Osteoblast (primary cell): Measurements from ENCODE around the gene HSPA1L. TPM values are rescaled to one million over a fixed set of nuclear protein-coding genes. Genes with fewer than 3 reads are reported as not detected.
"Not testable (repeated sequence)": the region's sequence is repeated elsewhere in the genome, so short reads cannot be mapped to it uniquely, and the experiment has no call there.

Source experiments
- DNase-seq: peaks from one replicate; pipeline ENCODE4 v3.0.0; 2011; ENCODE audit warnings: low spot score, mixed read lengths; ENCODE audit not compliant: insufficient read length; ENCODE audit errors: missing footprints
- H2AFZ ChIP-seq: 2 replicates; pipeline ENCODE4 v1.6.0; 2011; ENCODE audit warnings: mild to moderate bottlenecking, low read length
- H3K27ac ChIP-seq: 2 replicates; pipeline ENCODE4 v1.5.1; 2011; ENCODE audit warnings: mild to moderate bottlenecking, low read depth, low read length, moderate library complexity
- H3K27me3 ChIP-seq: 2 replicates; pipeline ENCODE4 v1.6.0; 2012; ENCODE audit warnings: mild to moderate bottlenecking, control low read depth, inconsistent platforms, low read length, moderate library complexity; ENCODE audit not compliant: insufficient read depth
- H3K36me3 ChIP-seq: 2 replicates; pipeline ENCODE4 v1.5.1; 2011; ENCODE audit warnings: mild to moderate bottlenecking, low read length, control low read depth, moderate library complexity; ENCODE audit not compliant: insufficient read depth
- H3K4me1 ChIP-seq: 2 replicates; pipeline ENCODE4 v1.5.1; 2011; ENCODE audit warnings: mild to moderate bottlenecking, low read length, control low read depth, moderate library complexity; ENCODE audit not compliant: insufficient read depth
- H3K4me2 ChIP-seq: 2 replicates; pipeline ENCODE4 v1.6.0; 2011; ENCODE audit warnings: mild to moderate bottlenecking, low read length; ENCODE audit not compliant: insufficient read depth
- H3K4me3 ChIP-seq: fragments of 200-600 bp; sonication (generic); 3 replicates; pipeline ENCODE4 v1.5.1; 2012; ENCODE audit warnings: mild to moderate bottlenecking, low read length, inconsistent platforms; ENCODE audit not compliant: insufficient read depth
- H3K79me2 ChIP-seq: 2 replicates; pipeline ENCODE4 v1.6.0; 2012; ENCODE audit warnings: mild to moderate bottlenecking, low read length, control low read depth, inconsistent platforms; ENCODE audit not compliant: insufficient read depth
- H3K9me3 ChIP-seq: 2 replicates; pipeline ENCODE4 v1.5.1; 2011; ENCODE audit warnings: low read depth, low read length, control low read depth
- H4K20me1 ChIP-seq: 2 replicates; pipeline ENCODE4 v1.6.0; 2012; ENCODE audit warnings: mild to moderate bottlenecking, low read length, control low read depth; ENCODE audit not compliant: insufficient read depth
- total RNA-seq: library from RNA; depleted of rRNA; stranded (reverse); fragments of >200 nt; gene quantifications from 2 replicates; pipeline ENCODE4 v1.2.3, GENCODE V29; 2012
- TF ChIP-seq, protein P1 (sequence below): IDR thresholded peaks from 2 replicates; pipeline ENCODE4 v1.5.1; 2011; ENCODE audit warnings: mild to moderate bottlenecking, low read depth, low read length, moderate library complexity; ENCODE audit errors: extremely low read depth

Gene HSPA1L
- total RNA-seq, 1 donor: 0.72 TPM

DNA sequence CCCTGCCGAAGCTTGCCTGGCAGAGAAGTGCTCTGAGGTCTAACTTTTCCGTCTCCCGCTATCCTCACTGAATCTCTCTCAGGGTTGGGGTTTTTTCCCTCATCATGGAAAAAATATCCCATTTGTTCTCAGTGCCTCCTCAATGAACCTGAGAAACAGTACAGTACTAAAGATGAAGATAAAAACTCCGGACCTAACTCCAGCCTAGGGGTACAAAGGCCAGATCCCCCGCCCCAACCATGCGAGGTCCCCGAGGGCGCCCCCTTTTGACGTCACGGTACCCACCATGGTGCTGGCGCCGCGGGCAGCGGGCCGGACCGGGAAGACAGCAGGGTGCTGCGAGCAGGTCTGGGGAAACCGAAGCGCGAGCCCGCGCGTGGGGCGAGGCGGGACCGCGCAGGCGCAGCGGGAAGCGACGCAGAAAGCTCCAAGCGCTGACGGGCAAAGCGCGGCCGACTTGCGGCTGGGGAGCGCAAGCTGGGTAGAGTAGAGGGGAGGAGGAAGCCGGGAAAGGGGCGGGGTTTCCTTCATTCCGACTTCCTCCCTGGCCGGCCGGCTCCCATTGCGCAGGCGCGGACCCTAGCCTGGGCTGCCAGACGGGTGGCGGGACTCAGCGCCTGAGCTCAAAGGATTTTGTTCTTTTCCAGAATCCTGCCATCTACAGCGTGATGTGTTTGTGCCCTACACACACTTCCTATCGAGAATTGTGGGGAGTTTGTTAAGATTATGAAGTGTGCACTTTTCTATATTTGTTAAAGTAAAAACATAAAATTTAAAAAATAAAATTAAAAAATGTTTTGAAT, 8.4 kb downstream of the HSPA1L start, which contains the start of gene LSM2:
TSS of gene LSM2 (minus strand) at position 497 of the 803 bp plus-strand sequence. CDS start at position 288, 209 bp downstream.
- H3K27ac ChIP-seq: peak within 1 kb of the TSS; percentile 91
- DNase-seq: peak; percentile 99
- peak within 1 kb of the TSS; percentile 88 for H3K4me3 ChIP-seq
- H4K20me1 ChIP-seq: no peaks in the 10 kb centered on the region
- peaks cover 12% of the 10 kb centered on the region for H3K4me1 ChIP-seq
- H2AFZ ChIP-seq: peak within 1 kb of the TSS; percentile 83
- no peaks in the 10 kb centered on the region for H3K9me3 ChIP-seq
- H3K27me3 ChIP-seq: no peaks in the 10 kb centered on the region
- no peaks in the 10 kb centered on the region for H3K36me3 ChIP-seq
- peaks cover 18% of the 10 kb centered on the region for H3K79me2 ChIP-seq
- H3K4me2 ChIP-seq: peak within 1 kb of the TSS; percentile 98
- TF ChIP-seq, protein P1, sequence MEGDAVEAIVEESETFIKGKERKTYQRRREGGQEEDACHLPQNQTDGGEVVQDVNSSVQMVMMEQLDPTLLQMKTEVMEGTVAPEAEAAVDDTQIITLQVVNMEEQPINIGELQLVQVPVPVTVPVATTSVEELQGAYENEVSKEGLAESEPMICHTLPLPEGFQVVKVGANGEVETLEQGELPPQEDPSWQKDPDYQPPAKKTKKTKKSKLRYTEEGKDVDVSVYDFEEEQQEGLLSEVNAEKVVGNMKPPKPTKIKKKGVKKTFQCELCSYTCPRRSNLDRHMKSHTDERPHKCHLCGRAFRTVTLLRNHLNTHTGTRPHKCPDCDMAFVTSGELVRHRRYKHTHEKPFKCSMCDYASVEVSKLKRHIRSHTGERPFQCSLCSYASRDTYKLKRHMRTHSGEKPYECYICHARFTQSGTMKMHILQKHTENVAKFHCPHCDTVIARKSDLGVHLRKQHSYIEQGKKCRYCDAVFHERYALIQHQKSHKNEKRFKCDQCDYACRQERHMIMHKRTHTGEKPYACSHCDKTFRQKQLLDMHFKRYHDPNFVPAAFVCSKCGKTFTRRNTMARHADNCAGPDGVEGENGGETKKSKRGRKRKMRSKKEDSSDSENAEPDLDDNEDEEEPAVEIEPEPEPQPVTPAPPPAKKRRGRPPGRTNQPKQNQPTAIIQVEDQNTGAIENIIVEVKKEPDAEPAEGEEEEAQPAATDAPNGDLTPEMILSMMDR: no peak

DNA sequence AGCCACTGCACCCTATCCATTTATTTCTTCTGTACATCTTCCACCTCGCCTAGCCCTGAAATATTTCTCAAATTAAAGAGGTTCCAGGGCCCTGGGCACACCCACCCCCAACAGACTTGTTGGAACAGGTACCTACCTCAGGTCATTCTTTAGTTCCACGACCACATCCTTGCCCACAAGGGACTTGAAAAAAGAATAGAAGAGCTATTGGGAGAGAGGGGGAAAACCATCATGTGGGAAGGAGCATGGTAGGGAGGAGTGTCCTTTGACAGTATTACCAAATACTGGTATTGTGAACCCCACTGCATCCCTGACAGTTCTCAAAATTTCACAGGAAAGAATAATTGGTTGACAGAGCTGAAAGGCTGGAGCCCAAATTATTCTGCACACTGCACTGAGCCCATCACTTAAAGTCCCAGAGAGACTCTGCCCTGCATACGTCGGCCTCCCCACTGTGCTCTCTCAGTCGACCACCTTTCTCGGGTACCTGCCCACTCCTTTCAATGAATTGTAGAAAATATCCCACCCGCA, 9.1 kb downstream of the HSPA1L start:
- H4K20me1 ChIP-seq: no peaks in the 10 kb centered on the region
- no peaks in the 10 kb centered on the region for H3K36me3 ChIP-seq
- peaks cover 18% of the 10 kb centered on the region for H3K79me2 ChIP-seq
- peak overlapping the region; percentile 88 for H3K4me3 ChIP-seq
- H3K4me1 ChIP-seq: peaks cover 12% of the 10 kb centered on the region
- H3K9me3 ChIP-seq: no peaks in the 10 kb centered on the region
- no peaks in the 10 kb centered on the region for H3K27me3 ChIP-seq
- peak overlapping the region; percentile 91 for H3K27ac ChIP-seq
- no peak for DNase-seq
- peak overlapping the region; percentile 98 for H3K4me2 ChIP-seq
- H2AFZ ChIP-seq: peak overlapping the region; percentile 83
- TF ChIP-seq, protein P1: no peak

DNA sequence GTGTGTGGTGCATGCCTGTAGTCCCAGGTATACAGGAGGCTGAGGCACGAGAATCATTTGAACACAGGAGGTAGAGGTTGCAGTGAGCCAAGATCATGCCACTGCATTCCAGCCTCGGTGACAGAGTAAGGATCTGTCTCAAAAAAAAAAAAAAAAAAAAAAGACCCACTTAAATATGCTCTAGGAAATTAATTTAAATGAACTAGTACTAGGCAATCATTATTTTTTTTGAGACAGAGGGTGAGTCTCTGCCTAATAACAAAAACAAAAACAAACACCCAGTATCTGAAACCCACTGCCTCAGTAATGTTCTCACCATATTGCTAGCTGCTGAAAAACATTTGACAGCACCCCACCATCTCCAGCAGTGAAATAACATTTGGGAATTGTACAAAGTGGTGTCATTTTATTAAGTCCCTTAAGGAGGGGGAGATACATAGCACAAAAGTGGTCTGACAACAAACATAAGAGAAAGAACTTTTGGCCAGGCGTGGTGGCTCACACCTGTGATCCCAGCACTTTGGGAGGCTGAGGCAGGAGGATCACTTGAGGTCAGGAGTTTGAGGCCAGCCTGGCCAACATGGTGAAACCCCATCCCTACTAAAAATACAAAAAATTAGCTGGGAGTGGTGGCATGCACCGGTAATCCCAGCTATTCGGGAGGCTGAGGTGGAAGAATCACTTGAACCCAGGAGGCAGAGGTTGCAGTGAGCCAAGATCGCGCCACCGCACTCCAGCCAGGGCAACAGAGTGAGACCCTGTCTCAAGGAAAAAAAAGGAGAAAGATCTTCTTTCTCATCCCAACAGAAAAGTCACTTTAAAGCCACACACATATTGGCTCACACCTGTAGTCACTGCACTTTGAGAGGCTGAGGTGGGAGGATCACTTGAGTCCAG, 13.8 kb downstream of the HSPA1L start:
- H3K36me3 ChIP-seq, H3K9me3 ChIP-seq, H4K20me1 ChIP-seq, H3K4me3 ChIP-seq, H3K27me3 ChIP-seq, H3K27ac ChIP-seq, DNase-seq, H2AFZ ChIP-seq, H3K4me1 ChIP-seq, H3K4me2 ChIP-seq: not testable (repeated sequence)
- peaks cover 16% of the 10 kb centered on the region for H3K79me2 ChIP-seq

DNA sequence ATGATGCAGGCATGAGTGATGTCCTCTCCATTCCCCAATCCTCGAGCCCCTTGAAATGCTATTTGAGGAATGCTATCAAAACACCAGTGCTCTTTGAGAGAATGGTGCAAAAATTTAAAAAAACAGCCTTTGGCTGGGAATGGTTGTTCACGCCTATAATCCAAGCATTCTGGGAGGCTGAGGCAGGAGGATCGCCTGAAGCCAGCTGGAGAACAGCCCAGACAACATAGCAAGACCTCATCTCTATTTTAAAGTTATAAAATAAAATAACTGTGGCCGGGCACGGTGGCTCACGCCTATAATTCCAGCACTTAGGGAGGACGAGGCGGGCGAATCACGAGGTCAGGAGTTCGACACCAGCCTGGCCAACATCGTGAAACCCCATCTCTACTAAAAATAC, 15.3 kb downstream of the HSPA1L start:
- H3K4me1 ChIP-seq: no peaks in the 10 kb centered on the region
- H3K4me3 ChIP-seq: no peak overlapping the region
- DNase-seq: no peak
- H3K4me2 ChIP-seq: no peak overlapping the region
- no peak overlapping the region for H3K27ac ChIP-seq
- H2AFZ ChIP-seq: no peak overlapping the region
- H3K9me3 ChIP-seq: no peaks in the 10 kb centered on the region
- no peaks in the 10 kb centered on the region for H3K36me3 ChIP-seq
- H3K27me3 ChIP-seq: no peaks in the 10 kb centered on the region
- peaks cover 15% of the 10 kb centered on the region for H3K79me2 ChIP-seq
- no peaks in the 10 kb centered on the region for H4K20me1 ChIP-seq
- TF ChIP-seq, protein P1: no peak
